ENCODE results near the gene SH3PXD2A.

Gene SH3PXD2A

DNA sequence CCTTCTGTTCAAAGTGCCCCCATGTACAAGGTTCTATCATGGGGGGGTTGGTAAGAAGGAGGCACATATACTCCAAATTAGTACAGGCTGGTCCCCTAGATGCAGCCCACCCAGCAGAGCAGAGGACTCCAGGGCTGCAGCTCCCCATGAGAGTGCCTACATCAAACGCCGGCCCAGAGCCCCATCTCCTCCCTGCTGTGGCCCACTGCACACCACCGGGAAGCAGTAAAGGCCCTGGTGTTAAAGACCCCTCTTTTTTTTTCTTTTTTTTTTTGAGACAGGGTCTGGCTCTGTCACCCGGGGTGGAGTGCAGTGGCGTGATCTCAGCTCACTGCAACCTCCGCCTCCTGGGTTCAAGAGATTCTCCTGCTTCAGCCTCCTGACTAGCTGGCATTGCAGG is 47.4 kb downstream of the SH3PXD2A start:
- Histone ChIP-seq H3K4me2 (no peak overlapping the region), H3K27ac (no peak overlapping the region), H3K4me1 (ENCODE audit: low read depth, poor library complexity, severe bottlenecking) (no peaks in the 10 kb centered on the region), H3K4me3 (IDR thresholded peaks at IDR 0.05; ENCODE audit: insufficient read depth, low read depth, low read length) (no peak overlapping the region), H3K36me3 (ENCODE audit: insufficient read depth) (no peaks in the 10 kb centered on the region), H4K20me1 (ENCODE audit: insufficient read depth) (no peaks in the 10 kb centered on the region), H3K27me3 (ENCODE audit: insufficient read depth, low read depth) (no peaks in the 10 kb centered on the region), H3K9ac (no peak overlapping the region), H2AFZ (ENCODE audit: low read depth) (no peak overlapping the region), H3K79me2 (ENCODE audit: insufficient read depth, low read depth) (no peaks in the 10 kb centered on the region)
- TF ChIP-seq, protein P1, sequence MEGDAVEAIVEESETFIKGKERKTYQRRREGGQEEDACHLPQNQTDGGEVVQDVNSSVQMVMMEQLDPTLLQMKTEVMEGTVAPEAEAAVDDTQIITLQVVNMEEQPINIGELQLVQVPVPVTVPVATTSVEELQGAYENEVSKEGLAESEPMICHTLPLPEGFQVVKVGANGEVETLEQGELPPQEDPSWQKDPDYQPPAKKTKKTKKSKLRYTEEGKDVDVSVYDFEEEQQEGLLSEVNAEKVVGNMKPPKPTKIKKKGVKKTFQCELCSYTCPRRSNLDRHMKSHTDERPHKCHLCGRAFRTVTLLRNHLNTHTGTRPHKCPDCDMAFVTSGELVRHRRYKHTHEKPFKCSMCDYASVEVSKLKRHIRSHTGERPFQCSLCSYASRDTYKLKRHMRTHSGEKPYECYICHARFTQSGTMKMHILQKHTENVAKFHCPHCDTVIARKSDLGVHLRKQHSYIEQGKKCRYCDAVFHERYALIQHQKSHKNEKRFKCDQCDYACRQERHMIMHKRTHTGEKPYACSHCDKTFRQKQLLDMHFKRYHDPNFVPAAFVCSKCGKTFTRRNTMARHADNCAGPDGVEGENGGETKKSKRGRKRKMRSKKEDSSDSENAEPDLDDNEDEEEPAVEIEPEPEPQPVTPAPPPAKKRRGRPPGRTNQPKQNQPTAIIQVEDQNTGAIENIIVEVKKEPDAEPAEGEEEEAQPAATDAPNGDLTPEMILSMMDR (conservative IDR thresholded peaks at IDR 0.05; ENCODE audit: low read depth, low read length): no peak

DNA sequence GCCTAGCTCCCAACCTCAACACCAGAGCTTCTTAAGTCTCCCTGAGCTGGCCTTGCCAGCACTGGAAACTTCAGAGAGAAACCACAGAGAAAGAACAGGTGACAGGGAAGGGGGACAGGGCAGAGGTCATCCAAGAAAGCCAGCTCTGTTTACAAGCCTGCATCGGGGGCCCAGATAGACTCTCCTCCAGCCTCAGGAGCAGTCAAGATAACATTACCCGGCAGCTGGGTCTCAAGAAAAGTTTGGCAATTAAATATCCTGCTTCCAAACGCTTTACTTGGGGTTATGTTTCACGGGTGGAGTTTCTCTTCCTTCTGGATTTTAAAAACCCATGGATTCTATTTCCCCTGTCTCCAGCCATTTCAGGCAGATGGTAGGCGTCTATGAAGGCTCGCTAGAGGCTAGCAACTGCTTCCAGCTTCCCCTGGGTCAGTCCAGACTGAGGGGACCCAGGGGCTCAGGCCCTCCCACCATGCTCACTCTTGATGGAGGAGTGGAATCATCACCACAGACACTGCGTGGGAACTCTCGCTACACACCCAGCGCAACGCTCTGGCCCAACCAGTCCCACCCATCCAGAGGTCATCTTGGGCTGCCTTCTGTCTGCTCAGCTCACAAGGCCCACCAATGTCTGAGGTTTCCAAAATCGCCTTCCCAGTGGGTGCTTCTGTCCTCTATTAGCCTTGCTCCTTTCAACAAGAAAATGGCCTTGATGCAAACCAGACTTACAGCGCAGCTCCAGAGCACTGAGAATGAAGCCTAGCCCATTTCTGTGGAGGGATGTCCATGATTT is 48.8 kb downstream of the SH3PXD2A start:
- H3K27ac ChIP-seq: no peak overlapping the region
- H3K27me3 ChIP-seq (ENCODE audit: insufficient read depth, low read depth): no peaks in the 10 kb centered on the region
- no peak overlapping the region for H3K4me2 ChIP-seq
- no peaks in the 10 kb centered on the region for H3K36me3 ChIP-seq (ENCODE audit: insufficient read depth)
- no peaks in the 10 kb centered on the region for H3K4me1 ChIP-seq (ENCODE audit: low read depth, poor library complexity, severe bottlenecking)
- H4K20me1 ChIP-seq (ENCODE audit: insufficient read depth): no peaks in the 10 kb centered on the region
- no peak overlapping the region for H3K4me3 ChIP-seq (IDR thresholded peaks at IDR 0.05; ENCODE audit: insufficient read depth, low read depth, low read length)
- TF ChIP-seq, protein P1 (conservative IDR thresholded peaks at IDR 0.05; ENCODE audit: low read depth, low read length): no peak
- H2AFZ ChIP-seq (ENCODE audit: low read depth): no peak overlapping the region
- H3K9ac ChIP-seq: no peak overlapping the region
- H3K79me2 ChIP-seq (ENCODE audit: insufficient read depth, low read depth): no peaks in the 10 kb centered on the region

DNA sequence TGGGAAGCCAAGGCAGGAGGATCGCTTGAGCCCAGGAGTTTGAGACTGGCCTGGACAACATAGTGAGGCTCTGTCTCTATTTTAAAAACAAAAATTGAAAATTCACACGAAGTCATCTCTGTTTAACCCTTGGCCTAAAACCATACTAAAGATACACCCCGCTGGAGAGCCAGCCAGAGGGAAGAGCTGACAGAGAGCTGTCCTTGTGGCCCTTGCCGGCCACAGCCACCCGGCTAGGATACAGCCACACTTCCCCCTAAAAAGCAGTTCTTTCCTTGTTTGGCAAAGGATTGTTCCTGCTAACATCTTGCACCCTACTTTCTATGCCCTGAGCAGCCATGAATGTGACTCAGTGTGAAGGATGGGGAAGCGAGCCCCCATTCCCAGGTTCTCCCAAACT is 49.6 kb downstream of the SH3PXD2A start:
- Histone ChIP-seq H2AFZ (ENCODE audit: low read depth) (no peak overlapping the region), H3K36me3 (ENCODE audit: insufficient read depth) (no peaks in the 10 kb centered on the region), H3K79me2 (ENCODE audit: insufficient read depth, low read depth) (no peaks in the 10 kb centered on the region), H3K27me3 (ENCODE audit: insufficient read depth, low read depth) (no peaks in the 10 kb centered on the region), H3K4me2 (no peak overlapping the region), H3K4me3 (IDR thresholded peaks at IDR 0.05; ENCODE audit: insufficient read depth, low read depth, low read length) (no peak overlapping the region), H4K20me1 (ENCODE audit: insufficient read depth) (no peaks in the 10 kb centered on the region), H3K27ac (no peak overlapping the region), H3K9ac (no peak overlapping the region), H3K4me1 (ENCODE audit: low read depth, poor library complexity, severe bottlenecking) (no peaks in the 10 kb centered on the region)
- TF ChIP-seq, protein P1 (conservative IDR thresholded peaks at IDR 0.05; ENCODE audit: low read depth, low read length): no peak

DNA sequence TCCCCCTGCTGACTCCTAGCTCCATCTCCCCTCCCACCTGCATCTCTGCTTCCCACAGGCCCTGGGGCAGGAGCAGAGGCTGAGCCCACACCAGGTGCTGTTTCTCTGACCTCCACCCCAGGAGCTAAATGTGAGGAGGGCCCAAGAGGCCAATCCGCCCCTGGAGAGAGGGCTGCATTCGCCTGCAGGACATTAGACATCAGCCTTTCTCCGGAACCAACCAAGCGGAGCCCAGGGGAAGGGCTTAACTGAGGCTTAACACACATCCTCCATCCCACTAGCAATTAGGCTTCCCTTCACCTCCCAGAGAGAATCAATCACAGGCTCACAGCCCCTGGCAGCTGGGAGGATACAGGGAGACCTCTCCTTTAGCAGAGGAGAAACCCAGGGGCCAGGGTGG is 50.5 kb downstream of the SH3PXD2A start:
- Histone ChIP-seq H4K20me1 (ENCODE audit: insufficient read depth) (no peaks in the 10 kb centered on the region), H3K4me3 (IDR thresholded peaks at IDR 0.05; ENCODE audit: insufficient read depth, low read depth, low read length) (no peak overlapping the region), H2AFZ (ENCODE audit: low read depth) (no peak overlapping the region), H3K9ac (no peak overlapping the region), H3K4me2 (no peak overlapping the region), H3K4me1 (ENCODE audit: low read depth, poor library complexity, severe bottlenecking) (no peaks in the 10 kb centered on the region), H3K27ac (no peak overlapping the region), H3K27me3 (ENCODE audit: insufficient read depth, low read depth) (no peaks in the 10 kb centered on the region), H3K36me3 (ENCODE audit: insufficient read depth) (no peaks in the 10 kb centered on the region), H3K79me2 (ENCODE audit: insufficient read depth, low read depth) (no peaks in the 10 kb centered on the region)
- TF ChIP-seq, protein P1 (conservative IDR thresholded peaks at IDR 0.05; ENCODE audit: low read depth, low read length): no peak

All from KMS-11 (cell line).